PC-3 (cell line): ENCODE measurements around the gene PCNX2.
"Not testable (repeated sequence)": the region's sequence is repeated elsewhere in the genome, so short reads cannot be mapped to it uniquely, and the experiment has no call there.

Experiments used
- CTCF ChIP-seq: fragments of 300-600 bp; sonication (generic); conservative IDR thresholded peaks from 2 replicates; pipeline ENCODE4 v1.5.1; 2017; ENCODE audit warnings: antibody characterized with exemption, low read depth, mild to moderate bottlenecking, low read length
- EZH2 ChIP-seq: fragments of 300-600 bp; sonication (generic); IDR thresholded peaks from one replicate; pipeline ENCODE4 v1.6.1; 2017; ENCODE audit warnings: antibody characterized with exemption, mild to moderate bottlenecking, low read length; ENCODE audit not compliant: unreplicated experiment
- EZH2phosphoT487 ChIP-seq: fragments of 300-600 bp; sonication (generic); IDR thresholded peaks from 2 replicates; pipeline ENCODE4 v1.6.1; 2018; ENCODE audit warnings: mild to moderate bottlenecking, antibody characterized with exemption, low read length, borderline replicate concordance

GRCh38 chr1:233080827-233081226, 214.7 kb downstream of the PCNX2 start:
- not testable (repeated sequence) for TF ChIP-seq CTCF, EZH2, EZH2phosphoT487
